Trophoblast cell (in vitro differentiated cells and primary cell): ENCODE results near the gene SLAMF9.

Source experiments
- DNase-seq, 2 donors: peaks; one replicate each; pipeline ENCODE4 v3.0.0-alpha.2; 2016
- H2AFZ ChIP-seq: 2 replicates; pipeline ENCODE4 v1.6.1; 2013; ENCODE audit warnings: low read length, moderate library complexity, mild to moderate bottlenecking; ENCODE audit not compliant: insufficient read depth, poor library complexity
- H2AK5ac ChIP-seq: 2 replicates; pipeline ENCODE4 v1.6.1; 2013; ENCODE audit warnings: mild to moderate bottlenecking, low read length
- H2BK120ac ChIP-seq: 2 replicates; pipeline ENCODE4 v1.6.1; 2013; ENCODE audit warnings: low read length, mild to moderate bottlenecking, moderate library complexity; ENCODE audit not compliant: insufficient read depth, poor library complexity
- H2BK12ac ChIP-seq: 2 replicates; pipeline ENCODE4 v1.6.1; 2013; ENCODE audit warnings: mild to moderate bottlenecking, low read length, moderate library complexity
- H2BK5ac ChIP-seq: 2 replicates; pipeline ENCODE4 v1.6.1; 2013; ENCODE audit warnings: low read length, low read depth, moderate library complexity, mild to moderate bottlenecking; ENCODE audit not compliant: poor library complexity
- H3K14ac ChIP-seq: 2 replicates; pipeline ENCODE4 v1.6.1; 2013; ENCODE audit warnings: mild to moderate bottlenecking, low read length
- H3K18ac ChIP-seq: 2 replicates; pipeline ENCODE4 v1.6.1; 2013; ENCODE audit warnings: mild to moderate bottlenecking, low read length
- H3K23ac ChIP-seq: 2 replicates; pipeline ENCODE4 v1.6.1; 2013; ENCODE audit warnings: low read length
- H3K27ac ChIP-seq: 2 replicates; pipeline ENCODE4 v1.5.1; 2013; ENCODE audit warnings: low read depth, mild to moderate bottlenecking, inconsistent platforms, low read length, moderate library complexity
- H3K27me3 ChIP-seq: 2 replicates; pipeline ENCODE4 v1.6.1; 2013; ENCODE audit warnings: inconsistent platforms, mild to moderate bottlenecking, low read length, moderate library complexity; ENCODE audit not compliant: insufficient read depth
- H3K36me3 ChIP-seq, 2 experiments: 1 replicate in 1 of 2; 2 replicates in 1 of 2; pipeline ENCODE4 v1.6.1; 2013; ENCODE audit warnings: low read length in 2 of 2, mild to moderate bottlenecking in 2 of 2, moderate library complexity in 1 of 2; ENCODE audit not compliant: insufficient read depth in 2 of 2, control insufficient read depth in 1 of 2
- H3K4ac ChIP-seq: 2 replicates; pipeline ENCODE4 v1.6.1; 2013; ENCODE audit warnings: low read depth, mild to moderate bottlenecking, low read length, moderate library complexity
- H3K4me1 ChIP-seq, 2 experiments: 1 replicate in 1 of 2; 2 replicates in 1 of 2; pipeline ENCODE4 v1.6.1; 2013; ENCODE audit warnings: low read length in 2 of 2, mild to moderate bottlenecking in 2 of 2, moderate library complexity in 1 of 2; ENCODE audit not compliant: insufficient read depth in 2 of 2, control insufficient read depth in 1 of 2
- H3K4me2 ChIP-seq: 2 replicates; pipeline ENCODE4 v1.6.1; 2013; ENCODE audit warnings: inconsistent platforms, mild to moderate bottlenecking, low read length, moderate library complexity
- H3K4me3 ChIP-seq: 2 replicates; pipeline ENCODE4 v1.5.1; 2013; ENCODE audit warnings: mild to moderate bottlenecking, low read depth, low read length, inconsistent platforms
- H3K79me1 ChIP-seq: one replicate; pipeline ENCODE4 v1.6.1; 2013; ENCODE audit warnings: low read length
- H3K79me2 ChIP-seq: 2 replicates; pipeline ENCODE4 v1.6.1; 2013; ENCODE audit warnings: low read length, mild to moderate bottlenecking; ENCODE audit not compliant: control insufficient read depth, insufficient read depth, poor library complexity
- H3K9ac ChIP-seq: 2 replicates; pipeline ENCODE4 v1.6.1; 2013; ENCODE audit warnings: mild to moderate bottlenecking, low read length
- H3K9me3 ChIP-seq: 2 replicates; pipeline ENCODE4 v1.6.1; 2013; ENCODE audit warnings: low read depth, mild to moderate bottlenecking, control low read depth, inconsistent platforms, low read length; ENCODE audit not compliant: insufficient read depth
- H4K12ac ChIP-seq: 2 replicates; pipeline ENCODE4 v1.6.1; 2013; ENCODE audit warnings: low read depth, mild to moderate bottlenecking, low read length, moderate library complexity
- H4K8ac ChIP-seq: 2 replicates; pipeline ENCODE4 v1.6.1; 2013; ENCODE audit warnings: low read depth, mild to moderate bottlenecking, low read length, moderate library complexity
- H4K91ac ChIP-seq: one replicate; pipeline ENCODE4 v1.6.1; 2013; ENCODE audit warnings: low read depth, mild to moderate bottlenecking, low read length, moderate library complexity
- WGBS: extraction: QIAGEN DNeasy Blood & Tissue Kit; methylation state at CpG from one replicate; pipeline ENCODE4 v1.1.7; 2013; ENCODE audit warnings: missing lambda C conversion rate; ENCODE audit not compliant: insufficient read length, insufficient coverage; ENCODE audit errors: extremely low coverage; 5-methylcytosine and 5-hydroxymethylcytosine counted together

Gene SLAMF9

DNA sequence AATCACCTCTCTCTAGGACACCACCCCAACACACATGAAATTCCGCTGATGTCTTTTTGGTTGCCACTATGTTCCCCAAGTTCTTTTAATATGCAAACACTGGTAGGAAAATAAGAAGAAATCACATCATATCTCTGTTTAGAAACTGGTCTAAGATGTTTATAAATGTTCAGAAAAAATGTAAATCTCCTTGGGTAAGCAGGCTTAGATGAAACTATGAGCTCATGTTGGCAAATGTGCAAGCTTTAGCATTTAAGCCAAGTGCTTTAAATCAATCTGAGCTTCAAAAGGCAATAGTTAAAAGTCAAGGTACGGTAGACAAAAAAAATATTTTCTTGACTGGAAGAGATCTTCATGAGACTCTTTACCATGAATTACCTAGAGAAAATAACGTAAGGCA lies 25.2 kb upstream of the SLAMF9 start:
- H3K14ac ChIP-seq: no peak overlapping the region
- no peak overlapping the region for H3K9ac ChIP-seq
- no peak overlapping the region for H2AK5ac ChIP-seq
- no peak overlapping the region for H4K12ac ChIP-seq
- peaks cover 2% of the 10 kb centered on the region for H3K9me3 ChIP-seq
- no peak overlapping the region for H3K4ac ChIP-seq
- WGBS: no CpG with 5 or more reads among the region's 3 CpGs
- no peak overlapping the region for H4K91ac ChIP-seq
- no peak overlapping the region for H2BK12ac ChIP-seq
- no peaks in the 10 kb centered on the region for H3K27me3 ChIP-seq
- no peaks in the 10 kb centered on the region for H3K79me1 ChIP-seq
- DNase-seq: no peak
- H2BK120ac ChIP-seq: no peak overlapping the region
- no peak overlapping the region for H3K23ac ChIP-seq
- no peak overlapping the region for H3K18ac ChIP-seq
- H3K79me2 ChIP-seq: no peaks in the 10 kb centered on the region
- H3K4me2 ChIP-seq: no peak overlapping the region
- no peak overlapping the region for H2AFZ ChIP-seq
- no peak overlapping the region for H2BK5ac ChIP-seq
- H4K8ac ChIP-seq: no peak overlapping the region
- H3K4me3 ChIP-seq: no peak overlapping the region
- no peak overlapping the region for H3K27ac ChIP-seq
- no peaks in the 10 kb centered on the region for H3K4me1 ChIP-seq
- H3K36me3 ChIP-seq: no peaks in the 10 kb centered on the region

DNA sequence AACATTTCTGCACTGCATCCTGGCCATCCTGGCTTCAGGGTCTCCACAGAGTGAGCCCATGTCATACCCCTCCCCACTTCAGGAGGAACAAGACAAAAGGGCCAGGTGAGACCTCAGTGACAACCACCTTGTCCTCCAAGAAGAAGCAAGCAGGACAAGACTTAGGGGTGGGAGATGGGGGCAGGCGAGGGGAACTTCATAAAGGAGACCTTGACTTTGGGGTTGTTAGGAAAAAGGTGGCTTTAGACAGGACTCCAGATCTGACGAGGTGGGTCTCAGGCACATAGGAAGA lies 24.0 kb upstream of the SLAMF9 start:
- Histone ChIP-seq H2BK120ac (no peak overlapping the region), H3K79me1 (no peaks in the 10 kb centered on the region), H3K27me3 (no peaks in the 10 kb centered on the region), H3K79me2 (no peaks in the 10 kb centered on the region), H4K12ac (no peak overlapping the region), H3K23ac (no peak overlapping the region), H4K91ac (no peak overlapping the region), H4K8ac (no peak overlapping the region), H3K27ac (no peak overlapping the region), H2BK12ac (no peak overlapping the region), H3K4ac (no peak overlapping the region), H3K9ac (no peak overlapping the region), H3K18ac (no peak overlapping the region), H3K14ac (no peak overlapping the region), H2AFZ (no peak overlapping the region), H2AK5ac (no peak overlapping the region), H3K36me3 (no peaks in the 10 kb centered on the region), H3K4me1 (no peaks in the 10 kb centered on the region), H3K9me3 (peaks cover 2% of the 10 kb centered on the region), H3K4me2 (no peak overlapping the region), H3K4me3 (no peak overlapping the region), H2BK5ac (no peak overlapping the region)
- WGBS: no CpG with 5 or more reads among the region's 2 CpGs
- no peak for DNase-seq

DNA sequence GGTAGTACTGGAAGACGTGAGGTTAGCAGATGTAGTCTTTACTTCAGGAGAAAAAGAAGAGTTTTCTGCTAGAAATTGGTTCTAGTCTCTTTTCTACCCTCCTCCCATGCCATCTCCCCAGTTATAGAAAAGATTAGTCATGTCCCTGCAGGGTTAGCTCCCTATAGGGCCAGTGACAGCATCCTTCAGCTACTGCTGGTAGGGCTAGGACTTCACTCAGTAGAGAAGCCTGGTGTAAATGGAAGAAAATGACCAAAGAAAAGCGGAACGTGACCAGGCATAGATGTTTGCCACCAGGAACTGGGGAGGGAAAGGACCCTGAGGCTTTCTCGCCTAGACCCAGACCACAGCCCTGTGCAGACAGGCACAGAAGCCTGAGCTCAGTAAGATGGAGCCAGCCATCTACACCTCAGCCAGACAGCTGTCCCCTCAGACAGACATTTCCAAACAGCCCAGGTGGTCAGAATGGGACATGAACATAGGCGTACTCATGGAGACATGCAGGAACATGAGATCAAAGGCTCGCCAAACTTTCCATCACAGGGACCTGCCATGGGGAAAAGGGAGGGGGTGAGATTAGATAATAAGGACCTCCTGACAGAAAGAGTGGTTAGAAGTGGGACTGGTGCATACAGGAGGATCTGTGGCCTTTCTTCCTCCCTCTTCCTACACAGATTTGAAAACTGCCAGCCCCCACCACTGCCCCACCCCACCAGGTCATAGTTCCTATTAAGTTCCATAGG lies 23.5 kb upstream of the SLAMF9 start:
- Histone ChIP-seq H3K4ac (no peak overlapping the region), H3K27me3 (no peaks in the 10 kb centered on the region), H4K12ac (no peak overlapping the region), H2BK120ac (no peak overlapping the region), H3K9me3 (peaks cover 2% of the 10 kb centered on the region), H3K79me2 (no peaks in the 10 kb centered on the region), H3K14ac (no peak overlapping the region), H3K9ac (no peak overlapping the region), H3K4me3 (no peak overlapping the region), H2AK5ac (no peak overlapping the region), H3K79me1 (no peaks in the 10 kb centered on the region), H3K23ac (no peak overlapping the region), H3K36me3 (no peaks in the 10 kb centered on the region), H3K4me2 (no peak overlapping the region), H2AFZ (no peak overlapping the region), H3K18ac (no peak overlapping the region), H4K8ac (no peak overlapping the region), H2BK12ac (no peak overlapping the region), H3K27ac (no peak overlapping the region), H4K91ac (no peak overlapping the region), H2BK5ac (no peak overlapping the region), H3K4me1 (no peaks in the 10 kb centered on the region)
- no CpG with 5 or more reads among the region's 6 CpGs for WGBS
- no peak for DNase-seq

DNA sequence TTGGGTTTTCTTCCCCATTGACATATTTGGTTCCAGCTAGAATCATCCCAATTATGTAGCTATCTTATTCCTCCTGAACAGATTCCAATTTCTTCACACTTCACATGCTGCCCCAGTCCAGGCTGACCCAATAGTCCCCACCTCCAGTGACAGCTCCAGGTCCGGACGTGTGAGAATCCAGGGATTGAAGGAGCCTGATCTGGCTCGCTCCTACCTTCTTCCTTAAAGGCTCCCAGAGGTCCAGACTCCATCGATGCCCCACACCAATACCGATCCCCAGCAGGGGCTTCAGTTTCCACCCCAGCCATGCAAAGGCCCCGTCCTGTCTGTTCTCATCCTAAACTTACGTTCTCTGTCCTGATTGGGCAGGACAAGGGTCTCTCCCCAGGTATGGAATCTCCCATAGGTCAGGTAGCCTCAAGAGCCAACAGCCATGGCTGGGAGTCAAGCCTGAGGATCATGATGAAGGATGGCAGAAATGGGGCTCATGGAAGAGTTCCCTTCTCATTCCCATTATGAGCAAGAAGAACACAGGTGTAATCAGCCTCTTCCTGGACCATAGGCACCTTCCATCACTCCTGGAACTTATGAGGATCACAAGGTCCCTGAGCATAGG lies 20.4 kb upstream of the SLAMF9 start:
- H4K12ac ChIP-seq: no peak overlapping the region
- no peaks in the 10 kb centered on the region for H3K27me3 ChIP-seq
- no peak overlapping the region for H4K91ac ChIP-seq
- no peak overlapping the region for H2BK12ac ChIP-seq
- no peaks in the 10 kb centered on the region for H3K4me1 ChIP-seq
- no peak overlapping the region for H3K4ac ChIP-seq
- no peak overlapping the region for H2AFZ ChIP-seq
- no peak overlapping the region for H2BK120ac ChIP-seq
- H3K9me3 ChIP-seq: no peaks in the 10 kb centered on the region
- H2BK5ac ChIP-seq: no peak overlapping the region
- no peak overlapping the region for H3K4me2 ChIP-seq
- H3K27ac ChIP-seq: no peak overlapping the region
- H3K9ac ChIP-seq: no peak overlapping the region
- H3K79me1 ChIP-seq: no peaks in the 10 kb centered on the region
- H3K4me3 ChIP-seq: no peak overlapping the region
- H3K14ac ChIP-seq: no peak overlapping the region
- no peaks in the 10 kb centered on the region for H3K79me2 ChIP-seq
- no peak for DNase-seq
- H2AK5ac ChIP-seq: no peak overlapping the region
- WGBS: no CpG with 5 or more reads among the region's 7 CpGs
- no peaks in the 10 kb centered on the region for H3K36me3 ChIP-seq
- H4K8ac ChIP-seq: no peak overlapping the region
- H3K18ac ChIP-seq: no peak overlapping the region
- H3K23ac ChIP-seq: no peak overlapping the region
